Mesendoderm (in vitro differentiated cells): Measurements from ENCODE around the gene SLC4A4.

Source experiments
- DNase-seq: peaks from one replicate; pipeline ENCODE4 v3.0.0; 2013
- H2AK5ac ChIP-seq: 2 replicates; pipeline ENCODE4 v1.6.1; 2013; ENCODE audit warnings: low read length, inconsistent platforms
- H2BK120ac ChIP-seq: 2 replicates; pipeline ENCODE4 v1.6.1; 2013; ENCODE audit warnings: low read depth, mild to moderate bottlenecking, low read length, moderate library complexity, mixed read lengths
- H2BK15ac ChIP-seq: replicated peaks from 2 replicates; pipeline ENCODE4 v1.6.1; 2013; ENCODE audit warnings: low read depth, mild to moderate bottlenecking, moderate library complexity
- H2BK5ac ChIP-seq: 2 replicates; pipeline ENCODE4 v1.6.1; 2013; ENCODE audit warnings: low read length, inconsistent platforms
- H3K18ac ChIP-seq: 2 replicates; pipeline ENCODE4 v1.6.1; 2013; ENCODE audit warnings: mild to moderate bottlenecking, low read length, mixed read lengths
- H3K23ac ChIP-seq: one replicate; pipeline ENCODE4 v1.6.1; 2013; ENCODE audit warnings: low read length
- H3K27ac ChIP-seq: 2 replicates; pipeline ENCODE4 v1.5.1; 2013; ENCODE audit warnings: low read depth, mild to moderate bottlenecking, inconsistent platforms, low read length, moderate library complexity
- H3K27me3 ChIP-seq: 2 replicates; pipeline ENCODE4 v1.6.1; 2013; ENCODE audit warnings: low read length, control low read depth, mild to moderate bottlenecking, inconsistent platforms; ENCODE audit not compliant: insufficient read depth, poor library complexity
- H3K36me3 ChIP-seq: 2 replicates; pipeline ENCODE4 v1.6.1; 2013; ENCODE audit warnings: low read length, inconsistent platforms; ENCODE audit not compliant: control insufficient read depth, insufficient read depth
- H3K4ac ChIP-seq: one replicate; pipeline ENCODE4 v1.6.1; 2013; ENCODE audit warnings: low read depth, mild to moderate bottlenecking, low read length, moderate library complexity
- H3K4me1 ChIP-seq: 2 replicates; pipeline ENCODE4 v1.6.1; 2013; ENCODE audit warnings: low read depth, low read length, inconsistent platforms; ENCODE audit not compliant: control insufficient read depth
- H3K4me2 ChIP-seq: 2 replicates; pipeline ENCODE4 v1.6.1; 2013; ENCODE audit warnings: low read length
- H3K4me3 ChIP-seq: 2 replicates; pipeline ENCODE4 v1.5.1; 2013; ENCODE audit warnings: mild to moderate bottlenecking, low read length
- H3K56ac ChIP-seq: one replicate; pipeline ENCODE4 v1.6.1; 2013; ENCODE audit warnings: low read length
- H3K79me1 ChIP-seq: 2 replicates; pipeline ENCODE4 v1.6.1; 2013; ENCODE audit warnings: low read length, inconsistent platforms
- H3K79me2 ChIP-seq: 2 replicates; pipeline ENCODE4 v1.6.1; 2013; ENCODE audit warnings: mild to moderate bottlenecking, low read length; ENCODE audit not compliant: control insufficient read depth, insufficient read depth
- H3K9ac ChIP-seq: 2 replicates; pipeline ENCODE4 v1.6.1; 2013; ENCODE audit warnings: low read length, inconsistent platforms
- H4K5ac ChIP-seq: one replicate; pipeline ENCODE4 v1.6.1; 2013; ENCODE audit warnings: low read length
- H4K8ac ChIP-seq: one replicate; pipeline ENCODE4 v1.6.1; 2013; ENCODE audit warnings: low read depth, mild to moderate bottlenecking, control low read depth, low read length, moderate library complexity
- WGBS: extraction: QIAGEN DNeasy Blood & Tissue Kit; methylation state at CpG from one replicate; pipeline ENCODE4 v1.1.7; 2013; ENCODE audit warnings: low lambda C conversion rate, missing lambda C conversion rate; ENCODE audit not compliant: insufficient coverage; ENCODE audit errors: extremely low coverage; 5-methylcytosine and 5-hydroxymethylcytosine counted together

Gene SLC4A4

DNA sequence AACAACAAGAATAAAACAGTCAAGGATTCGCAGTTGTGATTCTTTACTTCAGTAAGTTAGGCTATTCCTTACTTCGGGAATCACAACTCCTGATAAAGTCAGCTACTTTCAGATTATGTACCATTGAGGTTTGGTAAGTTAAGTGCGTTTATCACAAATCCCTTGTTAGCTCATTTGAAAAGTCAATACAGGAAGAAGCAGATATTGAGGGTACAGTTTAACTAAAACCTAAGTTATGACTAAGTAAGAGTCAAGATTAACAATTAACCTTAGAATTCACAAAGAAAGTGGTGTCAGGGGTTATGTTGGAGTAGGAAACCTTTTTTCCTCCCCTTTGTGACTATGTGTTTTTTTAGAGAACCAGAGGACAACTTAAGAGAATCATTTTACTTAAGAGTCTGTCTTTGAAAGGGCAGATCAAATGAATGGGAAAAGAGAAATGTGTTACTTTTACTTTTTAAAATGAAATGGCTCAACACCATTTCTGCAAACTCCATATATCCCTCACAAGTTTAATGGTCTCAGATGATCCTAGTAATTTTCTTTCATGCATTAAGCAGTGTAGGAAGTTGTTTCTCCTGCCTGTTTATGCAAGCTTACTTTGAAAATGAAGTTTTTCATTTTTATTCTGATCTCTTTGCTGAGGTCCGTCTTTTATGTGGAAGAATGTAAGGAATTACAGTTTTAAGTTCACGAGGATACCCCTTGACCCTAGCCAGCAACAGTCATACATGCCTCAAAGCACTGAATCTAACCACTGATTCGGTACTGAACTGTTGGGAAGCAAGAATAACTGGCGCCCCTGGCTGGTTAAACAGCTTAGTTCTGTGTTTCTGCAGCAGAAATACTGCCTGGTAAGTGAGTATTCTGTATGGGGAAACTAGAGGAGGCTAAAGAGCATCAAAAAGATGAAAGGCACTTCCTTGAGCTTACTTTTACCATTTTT, 211.7 kb downstream of the SLC4A4 start:
- H3K23ac ChIP-seq: no peak overlapping the region
- no CpG with 5 or more reads among the region's 7 CpGs for WGBS
- H2BK120ac ChIP-seq: no peak overlapping the region
- peak; percentile 41 for DNase-seq
- no peak overlapping the region for H3K27ac ChIP-seq
- no peak overlapping the region for H3K9ac ChIP-seq
- H3K4me2 ChIP-seq: no peak overlapping the region
- no peaks in the 10 kb centered on the region for H3K79me1 ChIP-seq
- no peak overlapping the region for H3K4ac ChIP-seq
- H4K5ac ChIP-seq: no peak overlapping the region
- no peak overlapping the region for H4K8ac ChIP-seq
- H3K56ac ChIP-seq: no peak overlapping the region
- no peak overlapping the region for H3K18ac ChIP-seq
- H3K27me3 ChIP-seq: no peaks in the 10 kb centered on the region
- H2AK5ac ChIP-seq: no peak overlapping the region
- no peak overlapping the region for H2BK5ac ChIP-seq
- H3K79me2 ChIP-seq: no peaks in the 10 kb centered on the region
- H3K4me3 ChIP-seq: no peak overlapping the region
- no peaks in the 10 kb centered on the region for H3K36me3 ChIP-seq
- no peak overlapping the region for H2BK15ac ChIP-seq
- no peaks in the 10 kb centered on the region for H3K4me1 ChIP-seq

DNA sequence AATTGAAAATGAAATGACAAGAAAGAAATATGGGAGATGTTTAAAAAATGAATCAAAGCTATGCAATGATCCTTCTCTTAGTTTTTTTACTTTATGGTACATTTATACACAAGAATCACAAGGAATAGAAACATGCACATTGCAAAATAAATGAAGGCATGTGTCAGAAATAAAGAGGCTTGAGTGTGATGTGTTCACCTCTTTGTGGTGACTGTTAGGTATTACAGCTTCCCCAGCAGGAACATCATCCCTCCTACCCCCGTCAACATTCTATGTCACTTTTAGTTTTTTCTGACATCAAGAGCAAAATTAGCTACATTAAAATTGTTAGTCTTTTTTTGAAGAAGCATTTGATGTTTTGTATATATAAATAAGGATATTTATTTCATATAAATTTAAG, 214.8 kb downstream of the SLC4A4 start:
- no peak overlapping the region for H2BK15ac ChIP-seq
- no peak overlapping the region for H2AK5ac ChIP-seq
- no peak overlapping the region for H4K8ac ChIP-seq
- H3K79me2 ChIP-seq: no peaks in the 10 kb centered on the region
- no peaks in the 10 kb centered on the region for H3K79me1 ChIP-seq
- no peaks in the 10 kb centered on the region for H3K27me3 ChIP-seq
- no peak overlapping the region for H3K18ac ChIP-seq
- WGBS: no CpG with 5 or more reads among the region's 1 CpG
- no peaks in the 10 kb centered on the region for H3K36me3 ChIP-seq
- no peak overlapping the region for H2BK5ac ChIP-seq
- no peak overlapping the region for H3K4me3 ChIP-seq
- H3K23ac ChIP-seq: no peak overlapping the region
- no peak overlapping the region for H3K56ac ChIP-seq
- no peak overlapping the region for H2BK120ac ChIP-seq
- peak; percentile 38 for DNase-seq
- no peak overlapping the region for H4K5ac ChIP-seq
- no peak overlapping the region for H3K4me2 ChIP-seq
- H3K9ac ChIP-seq: no peak overlapping the region
- H3K4me1 ChIP-seq: no peaks in the 10 kb centered on the region
- H3K4ac ChIP-seq: no peak overlapping the region
- H3K27ac ChIP-seq: no peak overlapping the region

DNA sequence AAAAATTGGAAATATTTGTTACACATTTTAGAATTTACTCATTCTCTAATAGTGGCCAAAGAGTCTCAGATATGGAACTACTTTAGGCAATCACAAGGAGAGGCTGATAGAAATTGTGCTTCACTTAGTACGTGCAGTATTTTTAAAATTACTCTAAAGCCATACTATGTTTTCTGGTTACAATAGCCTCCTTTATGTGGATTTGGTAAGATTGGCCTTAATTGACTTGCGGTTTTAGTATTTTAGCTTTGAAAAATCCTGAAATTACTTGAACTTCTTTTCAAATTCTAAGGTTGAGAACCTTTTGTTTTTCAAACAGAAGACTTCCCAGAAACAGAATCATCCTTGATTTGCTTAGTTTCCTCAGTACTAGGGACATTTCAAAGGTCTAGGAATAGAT, 215.2 kb downstream of the SLC4A4 start:
- H3K23ac ChIP-seq: no peak overlapping the region
- H3K4me3 ChIP-seq: no peak overlapping the region
- no peak overlapping the region for H3K9ac ChIP-seq
- H3K4ac ChIP-seq: no peak overlapping the region
- no peaks in the 10 kb centered on the region for H3K79me1 ChIP-seq
- no CpG with 5 or more reads among the region's 2 CpGs for whole genome bisulfite sequencing
- no peak overlapping the region for H4K8ac ChIP-seq
- no peak overlapping the region for H3K18ac ChIP-seq
- no peaks in the 10 kb centered on the region for H3K27me3 ChIP-seq
- no peaks in the 10 kb centered on the region for H3K4me1 ChIP-seq
- H3K27ac ChIP-seq: no peak overlapping the region
- DNase-seq: no peak
- no peak overlapping the region for H4K5ac ChIP-seq
- H3K4me2 ChIP-seq: no peak overlapping the region
- no peak overlapping the region for H2AK5ac ChIP-seq
- no peak overlapping the region for H2BK15ac ChIP-seq
- no peaks in the 10 kb centered on the region for H3K36me3 ChIP-seq
- no peak overlapping the region for H3K56ac ChIP-seq
- H2BK5ac ChIP-seq: no peak overlapping the region
- H3K79me2 ChIP-seq: no peaks in the 10 kb centered on the region
- H2BK120ac ChIP-seq: no peak overlapping the region

DNA sequence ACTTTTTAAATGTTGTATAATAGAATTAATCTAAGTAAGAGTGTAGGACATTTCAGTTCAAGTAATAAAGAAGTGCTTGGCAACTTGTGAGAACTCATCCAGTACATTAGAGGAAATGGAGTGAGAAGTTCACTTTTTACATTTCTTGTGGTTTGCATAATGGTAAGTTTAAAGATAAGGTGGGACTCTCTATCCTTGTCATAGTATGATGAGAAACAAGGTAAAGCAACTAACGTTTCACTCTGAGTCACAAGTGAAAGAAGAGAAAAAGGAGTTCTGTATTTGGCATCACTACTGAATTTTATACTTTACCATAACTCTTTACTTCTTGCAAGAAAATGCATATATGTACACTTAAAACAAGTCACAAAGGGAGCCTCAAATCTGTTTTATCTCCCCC, 219.4 kb downstream of the SLC4A4 start:
- no peak overlapping the region for H2AK5ac ChIP-seq
- no peak overlapping the region for H3K4me2 ChIP-seq
- DNase-seq: no peak
- no peak overlapping the region for H3K18ac ChIP-seq
- H2BK15ac ChIP-seq: no peak overlapping the region
- H3K56ac ChIP-seq: no peak overlapping the region
- no peaks in the 10 kb centered on the region for H3K4me1 ChIP-seq
- no peaks in the 10 kb centered on the region for H3K36me3 ChIP-seq
- no peak overlapping the region for H3K9ac ChIP-seq
- no peak overlapping the region for H2BK120ac ChIP-seq
- H3K27ac ChIP-seq: no peak overlapping the region
- WGBS: no CpG with 5 or more reads among the region's 1 CpG
- H2BK5ac ChIP-seq: no peak overlapping the region
- H3K79me1 ChIP-seq: no peaks in the 10 kb centered on the region
- H4K5ac ChIP-seq: no peak overlapping the region
- H3K4me3 ChIP-seq: no peak overlapping the region
- H4K8ac ChIP-seq: no peak overlapping the region
- no peak overlapping the region for H3K4ac ChIP-seq
- no peak overlapping the region for H3K23ac ChIP-seq
- H3K27me3 ChIP-seq: no peaks in the 10 kb centered on the region
- H3K79me2 ChIP-seq: no peaks in the 10 kb centered on the region

DNA sequence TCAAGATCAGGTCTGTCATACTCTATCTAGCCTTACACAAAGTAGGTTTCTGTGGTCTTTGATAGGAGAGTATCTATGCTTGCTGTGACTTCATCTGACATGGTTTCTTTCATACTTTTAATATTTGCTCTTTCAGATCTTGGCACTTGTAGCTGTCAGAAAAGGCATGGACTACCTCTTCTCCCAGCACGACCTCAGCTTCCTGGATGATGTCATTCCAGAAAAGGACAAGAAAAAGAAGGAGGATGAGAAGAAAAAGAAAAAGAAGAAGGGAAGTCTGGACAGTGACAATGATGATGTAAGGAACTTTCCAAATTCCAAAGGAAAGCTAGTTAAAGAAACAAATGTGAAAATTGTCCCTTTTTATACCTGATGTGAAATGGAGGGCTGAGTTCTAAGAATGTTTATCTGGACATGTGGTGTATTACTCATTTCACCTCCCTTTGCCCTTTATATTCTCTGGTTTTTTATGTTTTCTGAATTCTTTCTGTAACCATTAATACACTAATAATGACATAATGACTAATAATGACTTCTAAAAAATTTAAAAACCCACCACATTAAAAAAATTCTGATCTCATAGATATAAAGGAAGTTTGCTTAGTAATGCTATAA, 221.2 kb downstream of the SLC4A4 start:
- no CpG with 5 or more reads among the region's 1 CpG for WGBS
- H3K9ac ChIP-seq: no peak overlapping the region
- H2BK5ac ChIP-seq: no peak overlapping the region
- H3K79me2 ChIP-seq: no peaks in the 10 kb centered on the region
- no peaks in the 10 kb centered on the region for H3K27me3 ChIP-seq
- H3K56ac ChIP-seq: no peak overlapping the region
- no peak for DNase-seq
- H2BK120ac ChIP-seq: no peak overlapping the region
- H2BK15ac ChIP-seq: no peak overlapping the region
- H4K8ac ChIP-seq: no peak overlapping the region
- H3K27ac ChIP-seq: no peak overlapping the region
- no peaks in the 10 kb centered on the region for H3K79me1 ChIP-seq
- H4K5ac ChIP-seq: no peak overlapping the region
- no peak overlapping the region for H3K18ac ChIP-seq
- H2AK5ac ChIP-seq: no peak overlapping the region
- H3K23ac ChIP-seq: no peak overlapping the region
- H3K4me1 ChIP-seq: no peaks in the 10 kb centered on the region
- H3K4me3 ChIP-seq: no peak overlapping the region
- H3K36me3 ChIP-seq: no peaks in the 10 kb centered on the region
- no peak overlapping the region for H3K4me2 ChIP-seq
- H3K4ac ChIP-seq: no peak overlapping the region
